ENCODE results near the gene PTGFRN. TPM values are rescaled to one million over a fixed set of nuclear protein-coding genes. Genes with fewer than 3 reads are reported as not detected.
"Not testable (repeated sequence)": the region's sequence is repeated elsewhere in the genome, so short reads cannot be mapped to it uniquely, and the experiment has no call there.

Gene PTGFRN
- total and polyA plus RNA-seq, 7 donors, result 0.79 to 8.1 (median 2.3) TPM

- Histone ChIP-seq H3K4me1 (peaks cover 20% of the 10 kb centered on the region), H3K36me3 (ENCODE audit: insufficient read depth in 1 of 2, low read depth in 1 of 2) (no peaks in the 10 kb centered on the region), H3K4me3 (no peak overlapping the region), H3K27me3 (ENCODE audit: insufficient read depth in 3 of 3, low read length in 2 of 3) (peaks cover 0 to 10% (median 2%) of the 10 kb centered on the region in 3 donors), H3K9me3 (no peaks in the 10 kb centered on the region), H3K27ac (no peak overlapping the region)
- intact Hi-C loops (cut with DNase I), result no loop called here
- WGBS, 3 donors, result 94 to 97% (median 97%) methylated on average over 6 of the region's 6 CpGs
- TF ChIP-seq CTCF (IDR thresholded peaks at IDR 0.05), result no peak
- ATAC-seq (no peak), DNase-seq (no peak)
These were observed 34.9 kb upstream of the PTGFRN start for GRCh38 chr1:116874733-116875249.

- Histone ChIP-seq H3K27me3 (ENCODE audit: insufficient read depth in 3 of 3, low read length in 2 of 3) (peaks cover 0 to 9% (median 2%) of the 10 kb centered on the region in 3 donors), H3K9me3 (no peaks in the 10 kb centered on the region), H3K4me1 (peaks cover 20% of the 10 kb centered on the region), H3K27ac (no peak overlapping the region), H3K4me3 (no peak overlapping the region), H3K36me3 (ENCODE audit: insufficient read depth in 1 of 2, low read depth in 1 of 2) (no peaks in the 10 kb centered on the region)
- intact Hi-C loops (cut with DNase I), result no loop called here
- DNase-seq, result no peak
- 79 to 83% (median 79%) methylated on average over 14 of the region's 14 CpGs for WGBS, 3 donors
- no peak for TF ChIP-seq CTCF (IDR thresholded peaks at IDR 0.05)
- no peak for ATAC-seq
These were observed 34.3 kb upstream of the PTGFRN start for GRCh38 chr1:116875391-116875790.

GRCh38 chr1:116875946-116876345 is 33.8 kb upstream of the PTGFRN start:
- DNase-seq; H3K27ac ChIP-seq; H3K36me3 ChIP-seq (ENCODE audit: insufficient read depth in 1 of 2, low read depth in 1 of 2); intact Hi-C loops (cut with DNase I); H3K27me3 ChIP-seq (ENCODE audit: insufficient read depth in 3 of 3, low read length in 2 of 3); H3K9me3 ChIP-seq; ATAC-seq; H3K4me3 ChIP-seq: not testable (repeated sequence)
- peaks cover 20% of the 10 kb centered on the region for H3K4me1 ChIP-seq
- 62 to 85% (median 68%) methylated on average over 6 of the region's 6 CpGs for WGBS, 3 donors

GRCh38 chr1:116877141-116877818 is 32.4 kb upstream of the PTGFRN start:
- intact Hi-C loops (cut with DNase I), result no loop called here
- no peaks in the 10 kb centered on the region for H3K36me3 ChIP-seq (ENCODE audit: insufficient read depth in 1 of 2, low read depth in 1 of 2)
- ATAC-seq (no peak), DNase-seq (no peak)
- TF ChIP-seq CTCF (IDR thresholded peaks at IDR 0.05), result no peak
- H3K4me3 ChIP-seq, result peak overlapping the region; percentile 36
- H3K27me3 ChIP-seq (ENCODE audit: insufficient read depth in 3 of 3, low read length in 2 of 3), result no peaks in the 10 kb centered on the region
- no peak overlapping the region for H3K27ac ChIP-seq
- peaks cover 20% of the 10 kb centered on the region for H3K4me1 ChIP-seq
- H3K9me3 ChIP-seq, result no peaks in the 10 kb centered on the region
- WGBS, 3 donors, result 26 to 57% (median 38%) methylated on average over 2 of the region's 2 CpGs

GRCh38 chr1:116878804-116879477 is 30.8 kb upstream of the PTGFRN start:
- Histone ChIP-seq H3K9me3 (no peaks in the 10 kb centered on the region), H3K27me3 (ENCODE audit: insufficient read depth in 3 of 3, low read length in 2 of 3) (no peaks in the 10 kb centered on the region), H3K36me3 (ENCODE audit: insufficient read depth in 1 of 2, low read depth in 1 of 2) (no peaks in the 10 kb centered on the region), H3K27ac (peak overlapping the region; percentile 46), H3K4me3 (peak overlapping the region; percentile 46), H3K4me1 (peaks cover 20% of the 10 kb centered on the region)
- ATAC-seq (peak; percentile 41 to 59 (median 47)), DNase-seq (peak; percentile 25 to 56)
- 10 to 31% (median 13%) methylated on average over 10 of the region's 10 CpGs for WGBS, 3 donors
- TF ChIP-seq CTCF (IDR thresholded peaks at IDR 0.05), result no peak
- intact Hi-C loops (cut with DNase I), result no loop called here

Data from psoas muscle (tissue), 8 donors.